Activated CD8-positive, alpha-beta memory T cell treated with anti-CD3 and anti-CD28 coated beads, Interleukin-2, amount 10 ng/mL, durations not matched to agents 7 days and 5 days (primary cell): ENCODE measurements around the gene NAA25. TPM values are rescaled to one million over a fixed set of nuclear protein-coding genes. Genes with fewer than 3 reads are reported as not detected.
A peak's percentile ranks its signal among the peaks of the same experiment; 100 is the strongest.
"Not testable (repeated sequence)": the region's sequence is repeated elsewhere in the genome, so short reads cannot be mapped to it uniquely, and the experiment has no call there.

Experiments used
- ATAC-seq: fragments of 150-1000 bp; cut with Tn5 transposase; one replicate; pipeline ENCODE4 v1.10.0; 2021; ENCODE audit warnings: moderate library complexity
- CTCF ChIA-PET: fragments of 350-600 bp; sonication (Branson Sonifier 250); formaldehyde crosslinking; loops from one replicate; lab custom pipeline; 2021; ENCODE audit warnings: antibody characterized with exemption; lab: Charles Lee
- DNase-seq: peaks from one replicate; pipeline ENCODE4 v3.0.0-alpha.2; 2020
- H3K27ac Mint-ChIP-seq: one replicate; pipeline ENCODE4 v1.8.0; 2021; ENCODE audit warnings: mild to moderate bottlenecking, mixed read lengths
- H3K27me3 Mint-ChIP-seq: one replicate; pipeline ENCODE4 v1.8.0; 2021; ENCODE audit warnings: mixed read lengths
- H3K36me3 Mint-ChIP-seq: one replicate; pipeline ENCODE4 v1.8.0; 2021; ENCODE audit warnings: mild to moderate bottlenecking, mixed read lengths
- H3K4me1 Mint-ChIP-seq: one replicate; pipeline ENCODE4 v1.8.0; 2021; ENCODE audit warnings: mixed read lengths
- H3K4me3 Mint-ChIP-seq: one replicate; pipeline ENCODE4 v1.8.0; 2021; ENCODE audit warnings: mild to moderate bottlenecking, moderate library complexity, mixed read lengths
- H3K9me3 Mint-ChIP-seq: one replicate; pipeline ENCODE4 v1.8.0; 2022; ENCODE audit warnings: low read depth, mixed read lengths
- total RNA-seq, 2 experiments: library from RNA; stranded (reverse); gene quantifications; one replicate each; pipeline ENCODE4 v1.2.3, GENCODE V29; 2021

NAA25 gene
- total RNA-seq, 2 experiments from 2014 or later, result 30.2 to 32.1 TPM

GRCh38 chr12:112009596-112009995 lies 99.0 kb downstream of the NAA25 start:
- not testable (repeated sequence) for DNase-seq, H3K27ac Mint-ChIP-seq, ATAC-seq, H3K27me3 Mint-ChIP-seq, H3K9me3 Mint-ChIP-seq, H3K4me3 Mint-ChIP-seq
- peaks cover 24% of the 10 kb centered on the region for H3K36me3 Mint-ChIP-seq
- peaks cover 49% of the 10 kb centered on the region for H3K4me1 Mint-ChIP-seq
- CTCF ChIA-PET, result interaction anchor here (1.1 to 1.7 kb wide), 3 partner anchors 8 to 69 kb away, joined by 3 to 8 read pairs (median 5); no protein-coding TSS in a partner anchor

- Mint-ChIP-seq H3K4me3 (no peak overlapping the region), H3K27me3 (no peaks in the 10 kb centered on the region), H3K4me1 (peaks cover 44% of the 10 kb centered on the region), H3K9me3 (no peaks in the 10 kb centered on the region), H3K27ac (no peak overlapping the region), H3K36me3 (peaks cover 19% of the 10 kb centered on the region)
- DNase-seq, result no peak
- CTCF ChIA-PET, result interaction anchor here (0.7 kb wide), 1 partner anchor 90 kb away, joined by 4 read pairs; no protein-coding TSS in a partner anchor
- no peak for ATAC-seq
Observed at GRCh38 chr12:112008918-112009317, 99.7 kb downstream of the NAA25 start.

- H3K36me3 Mint-ChIP-seq, result peaks cover 24% of the 10 kb centered on the region
- ATAC-seq, result no peak
- H3K4me1 Mint-ChIP-seq, result peaks cover 45% of the 10 kb centered on the region
- DNase-seq, result no peak
- H3K27me3 Mint-ChIP-seq, result no peaks in the 10 kb centered on the region
- CTCF ChIA-PET, result no interaction called here
- H3K9me3 Mint-ChIP-seq, result no peaks in the 10 kb centered on the region
- no peak overlapping the region for H3K27ac Mint-ChIP-seq
- no peak overlapping the region for H3K4me3 Mint-ChIP-seq
Observed at GRCh38 chr12:112007945-112008344, 100.6 kb downstream of the NAA25 start.

GRCh38 chr12:112005419-112006395 lies 102.9 kb downstream of the NAA25 start:
- no peaks in the 10 kb centered on the region for H3K9me3 Mint-ChIP-seq

GRCh38 chr12:112004041-112004440 lies 104.5 kb downstream of the NAA25 start:
- Mint-ChIP-seq H3K36me3 (peaks cover 25% of the 10 kb centered on the region), H3K4me3 (no peak overlapping the region), H3K4me1 (peaks cover 54% of the 10 kb centered on the region), H3K27ac (no peak overlapping the region), H3K9me3 (no peaks in the 10 kb centered on the region), H3K27me3 (no peaks in the 10 kb centered on the region)
- CTCF ChIA-PET, result interaction anchor here (5.4 kb wide), 1 partner anchor 9 kb away, joined by 41 read pairs; the partner anchor contains the start of genes ERP29 and TMEM116
- DNase-seq (no peak), ATAC-seq (no peak)

More at GRCh38 chr12:112005419-112006395, 102.9 kb downstream of the NAA25 start:
- CTCF ChIA-PET, result interaction anchor here (0.9 kb wide), 1 partner anchor 13 kb away, joined by 3 read pairs; no protein-coding TSS in a partner anchor
- H3K4me3 Mint-ChIP-seq, result no peak overlapping the region
- peaks cover 54% of the 10 kb centered on the region for H3K4me1 Mint-ChIP-seq
- no peak for DNase-seq
- peaks cover 27% of the 10 kb centered on the region for H3K36me3 Mint-ChIP-seq
- no peak for ATAC-seq
- H3K27me3 Mint-ChIP-seq, result no peaks in the 10 kb centered on the region
- H3K27ac Mint-ChIP-seq, result no peak overlapping the region

GRCh38 chr12:112001576-112001975 lies 107.0 kb downstream of the NAA25 start:
- Mint-ChIP-seq H3K4me1 (peaks cover 56% of the 10 kb centered on the region), H3K27ac (peak overlapping the region; percentile 78), H3K36me3 (peaks cover 29% of the 10 kb centered on the region), H3K27me3 (no peaks in the 10 kb centered on the region), H3K4me3 (peak overlapping the region; percentile 50), H3K9me3 (no peaks in the 10 kb centered on the region)
- DNase-seq, result no peak
- CTCF ChIA-PET, result interaction anchor here (1.0 to 5.4 kb wide), 4 partner anchors 9 to 16 kb away, joined by 3 to 41 read pairs (median 6); partner anchors contain the start of genes ERP29 and TMEM116
- peak; percentile 63 for ATAC-seq

- CTCF ChIA-PET, result interaction anchor here (1.0 to 5.4 kb wide), 4 partner anchors 8 to 17 kb away, joined by 3 to 41 read pairs (median 6); partner anchors contain the start of genes ERP29 and TMEM116
- peaks cover 55% of the 10 kb centered on the region for H3K4me1 Mint-ChIP-seq
- H3K9me3 Mint-ChIP-seq, result no peaks in the 10 kb centered on the region
- ATAC-seq (no peak), DNase-seq (no peak)
- H3K27me3 Mint-ChIP-seq, result no peaks in the 10 kb centered on the region
- H3K27ac Mint-ChIP-seq, result peak overlapping the region; percentile 33
- H3K36me3 Mint-ChIP-seq, result peaks cover 33% of the 10 kb centered on the region
- H3K4me3 Mint-ChIP-seq, result peak overlapping the region; percentile 34
Observed at GRCh38 chr12:112000820-112001219, 107.8 kb downstream of the NAA25 start.

GRCh38 chr12:111999129-111999528 lies 109.5 kb downstream of the NAA25 start:
- not testable (repeated sequence) for H3K4me3 Mint-ChIP-seq, ATAC-seq, H3K27ac Mint-ChIP-seq, H3K27me3 Mint-ChIP-seq, H3K9me3 Mint-ChIP-seq, DNase-seq
- CTCF ChIA-PET, result interaction anchor here (0.6 to 9.0 kb wide), 2 partner anchors 14 to 122 kb away, joined by 3 to 60 read pairs; partner anchors contain the start of genes ERP29 and TMEM116
- Mint-ChIP-seq H3K36me3 (peaks cover 36% of the 10 kb centered on the region), H3K4me1 (peaks cover 64% of the 10 kb centered on the region)

GRCh38 chr12:111998015-111998414 lies 110.6 kb downstream of the NAA25 start:
- CTCF ChIA-PET, result interaction anchor here (0.9 to 9.0 kb wide), 2 partner anchors 12 to 15 kb away, joined by 3 to 60 read pairs; partner anchors contain the start of genes ERP29 and TMEM116
- Mint-ChIP-seq H3K27ac (no peak overlapping the region), H3K4me3 (no peak overlapping the region), H3K4me1 (peaks cover 73% of the 10 kb centered on the region), H3K27me3 (no peaks in the 10 kb centered on the region), H3K9me3 (no peaks in the 10 kb centered on the region), H3K36me3 (peaks cover 32% of the 10 kb centered on the region)
- DNase-seq (no peak), ATAC-seq (no peak)

GRCh38 chr12:111997300-111997699 lies 111.3 kb downstream of the NAA25 start:
- Mint-ChIP-seq H3K36me3 (peaks cover 26% of the 10 kb centered on the region), H3K27ac (no peak overlapping the region), H3K4me3 (no peak overlapping the region), H3K9me3 (no peaks in the 10 kb centered on the region), H3K27me3 (no peaks in the 10 kb centered on the region), H3K4me1 (peaks cover 73% of the 10 kb centered on the region)
- no peak for DNase-seq
- CTCF ChIA-PET, result interaction anchor here (0.9 to 9.0 kb wide), 2 partner anchors 13 to 16 kb away, joined by 3 to 60 read pairs; partner anchors contain the start of genes ERP29 and TMEM116
- no peak for ATAC-seq

- Mint-ChIP-seq H3K9me3 (no peaks in the 10 kb centered on the region), H3K36me3 (peaks cover 23% of the 10 kb centered on the region), H3K4me3 (no peak overlapping the region), H3K27ac (peak overlapping the region; percentile 26), H3K4me1 (peaks cover 68% of the 10 kb centered on the region), H3K27me3 (no peaks in the 10 kb centered on the region)
- DNase-seq (no peak), ATAC-seq (no peak)
- CTCF ChIA-PET, result interaction anchor here (9.0 kb wide), 1 partner anchor 17 kb away, joined by 60 read pairs; the partner anchor contains the start of genes ERP29 and TMEM116
Observed at GRCh38 chr12:111995782-111996480, 112.7 kb downstream of the NAA25 start.

GRCh38 chr12:111994211-111995111 lies 114.1 kb downstream of the NAA25 start:
- H3K27me3 Mint-ChIP-seq, result not testable (repeated sequence)

More at GRCh38 chr12:111994211-111995111, 114.1 kb downstream of the NAA25 start:
- DNase-seq, result peak; percentile 61
- peak overlapping the region; percentile 86 for H3K27ac Mint-ChIP-seq
- peaks cover 22% of the 10 kb centered on the region for H3K36me3 Mint-ChIP-seq
- H3K4me1 Mint-ChIP-seq, result peaks cover 58% of the 10 kb centered on the region
- CTCF ChIA-PET, result interaction anchor here (0.8 to 9.0 kb wide), 3 partner anchors 15 to 43 kb away, joined by 5 to 60 read pairs (median 5); partner anchors contain the start of genes ERP29 and TMEM116
- not testable (repeated sequence) for H3K9me3 Mint-ChIP-seq
- H3K4me3 Mint-ChIP-seq, result peak overlapping the region; percentile 80
- peak; percentile 9 for ATAC-seq
